Mesendoderm (in vitro differentiated cells): ENCODE results near the gene CAPN5.

ENCODE experiments used
- DNase-seq: peaks from one replicate; pipeline ENCODE4 v3.0.0; 2013
- H2AK5ac ChIP-seq: 2 replicates; pipeline ENCODE4 v1.6.1; 2013; ENCODE audit warnings: low read length, inconsistent platforms
- H2BK120ac ChIP-seq: 2 replicates; pipeline ENCODE4 v1.6.1; 2013; ENCODE audit warnings: low read depth, mild to moderate bottlenecking, low read length, moderate library complexity, mixed read lengths
- H2BK15ac ChIP-seq: replicated peaks from 2 replicates; pipeline ENCODE4 v1.6.1; 2013; ENCODE audit warnings: low read depth, mild to moderate bottlenecking, moderate library complexity
- H2BK5ac ChIP-seq: 2 replicates; pipeline ENCODE4 v1.6.1; 2013; ENCODE audit warnings: low read length, inconsistent platforms
- H3K18ac ChIP-seq: 2 replicates; pipeline ENCODE4 v1.6.1; 2013; ENCODE audit warnings: mild to moderate bottlenecking, low read length, mixed read lengths
- H3K23ac ChIP-seq: one replicate; pipeline ENCODE4 v1.6.1; 2013; ENCODE audit warnings: low read length
- H3K27ac ChIP-seq: 2 replicates; pipeline ENCODE4 v1.5.1; 2013; ENCODE audit warnings: low read depth, mild to moderate bottlenecking, inconsistent platforms, low read length, moderate library complexity
- H3K27me3 ChIP-seq: 2 replicates; pipeline ENCODE4 v1.6.1; 2013; ENCODE audit warnings: low read length, control low read depth, mild to moderate bottlenecking, inconsistent platforms; ENCODE audit not compliant: insufficient read depth, poor library complexity
- H3K36me3 ChIP-seq: 2 replicates; pipeline ENCODE4 v1.6.1; 2013; ENCODE audit warnings: low read length, inconsistent platforms; ENCODE audit not compliant: control insufficient read depth, insufficient read depth
- H3K4ac ChIP-seq: one replicate; pipeline ENCODE4 v1.6.1; 2013; ENCODE audit warnings: low read depth, mild to moderate bottlenecking, low read length, moderate library complexity
- H3K4me1 ChIP-seq: 2 replicates; pipeline ENCODE4 v1.6.1; 2013; ENCODE audit warnings: low read depth, low read length, inconsistent platforms; ENCODE audit not compliant: control insufficient read depth
- H3K4me2 ChIP-seq: 2 replicates; pipeline ENCODE4 v1.6.1; 2013; ENCODE audit warnings: low read length
- H3K4me3 ChIP-seq: 2 replicates; pipeline ENCODE4 v1.5.1; 2013; ENCODE audit warnings: mild to moderate bottlenecking, low read length
- H3K56ac ChIP-seq: one replicate; pipeline ENCODE4 v1.6.1; 2013; ENCODE audit warnings: low read length
- H3K79me1 ChIP-seq: 2 replicates; pipeline ENCODE4 v1.6.1; 2013; ENCODE audit warnings: low read length, inconsistent platforms
- H3K79me2 ChIP-seq: 2 replicates; pipeline ENCODE4 v1.6.1; 2013; ENCODE audit warnings: mild to moderate bottlenecking, low read length; ENCODE audit not compliant: control insufficient read depth, insufficient read depth
- H3K9ac ChIP-seq: 2 replicates; pipeline ENCODE4 v1.6.1; 2013; ENCODE audit warnings: low read length, inconsistent platforms
- H4K5ac ChIP-seq: one replicate; pipeline ENCODE4 v1.6.1; 2013; ENCODE audit warnings: low read length
- H4K8ac ChIP-seq: one replicate; pipeline ENCODE4 v1.6.1; 2013; ENCODE audit warnings: low read depth, mild to moderate bottlenecking, control low read depth, low read length, moderate library complexity
- WGBS: extraction: QIAGEN DNeasy Blood & Tissue Kit; methylation state at CpG from one replicate; pipeline ENCODE4 v1.1.7; 2013; ENCODE audit warnings: low lambda C conversion rate, missing lambda C conversion rate; ENCODE audit not compliant: insufficient coverage; ENCODE audit errors: extremely low coverage; 5-methylcytosine and 5-hydroxymethylcytosine counted together

Gene CAPN5

DNA sequence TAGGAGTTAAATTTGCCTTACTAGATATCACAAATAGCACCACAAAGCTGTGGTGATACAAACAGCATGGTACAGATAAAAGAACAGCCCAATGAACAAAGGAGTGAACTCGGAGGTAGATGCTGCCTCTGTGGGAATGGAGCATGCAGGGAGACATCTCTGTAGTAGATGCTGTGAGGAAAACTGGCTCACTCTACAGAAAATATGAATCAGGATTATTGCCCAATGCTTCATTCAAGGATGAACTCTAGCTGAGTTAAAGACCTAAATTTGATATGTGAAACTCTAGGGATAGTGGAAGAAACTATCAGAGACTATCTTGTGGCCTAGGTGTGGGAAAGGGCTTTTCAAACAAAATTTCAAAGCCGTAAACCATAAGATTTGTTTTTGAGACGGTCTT is 15.3 kb upstream of the CAPN5 start:
- no CpG with 5 or more reads among the region's 3 CpGs for WGBS
- no peaks in the 10 kb centered on the region for H3K27me3 ChIP-seq
- no peak overlapping the region for H2AK5ac ChIP-seq
- no peak for DNase-seq
- no peak overlapping the region for H4K5ac ChIP-seq
- H4K8ac ChIP-seq, result no peak overlapping the region
- H3K4ac ChIP-seq, result no peak overlapping the region
- H3K9ac ChIP-seq, result no peak overlapping the region
- H2BK5ac ChIP-seq, result no peak overlapping the region
- no peak overlapping the region for H3K23ac ChIP-seq
- no peak overlapping the region for H2BK15ac ChIP-seq
- H3K79me1 ChIP-seq, result no peaks in the 10 kb centered on the region
- no peak overlapping the region for H3K27ac ChIP-seq
- no peaks in the 10 kb centered on the region for H3K36me3 ChIP-seq
- no peak overlapping the region for H2BK120ac ChIP-seq
- no peaks in the 10 kb centered on the region for H3K79me2 ChIP-seq
- no peak overlapping the region for H3K4me3 ChIP-seq
- no peaks in the 10 kb centered on the region for H3K4me1 ChIP-seq
- no peak overlapping the region for H3K18ac ChIP-seq
- no peak overlapping the region for H3K56ac ChIP-seq
- H3K4me2 ChIP-seq, result no peak overlapping the region

DNA sequence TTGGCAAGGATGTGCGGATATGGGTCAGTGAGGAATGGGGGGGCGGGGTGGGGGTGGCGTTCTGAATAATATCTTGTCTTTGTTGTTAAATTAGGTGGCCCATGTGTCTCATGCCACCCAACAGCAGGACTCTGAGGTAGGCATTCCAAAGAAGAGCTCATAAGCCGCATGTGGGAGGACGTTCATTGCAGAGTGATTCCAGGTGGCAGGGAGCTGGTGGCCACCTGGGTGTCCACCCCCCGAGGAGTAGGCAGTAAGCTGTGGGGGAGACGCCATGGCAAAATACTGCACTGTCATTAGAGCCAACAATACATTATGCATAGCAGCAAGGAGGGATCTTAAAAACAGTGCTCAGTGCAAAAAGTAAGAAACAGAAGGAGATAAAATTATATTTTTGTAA is 14.3 kb upstream of the CAPN5 start:
- H2AK5ac ChIP-seq, result no peak overlapping the region
- no CpG with 5 or more reads among the region's 7 CpGs for WGBS
- no peaks in the 10 kb centered on the region for H3K36me3 ChIP-seq

DNA sequence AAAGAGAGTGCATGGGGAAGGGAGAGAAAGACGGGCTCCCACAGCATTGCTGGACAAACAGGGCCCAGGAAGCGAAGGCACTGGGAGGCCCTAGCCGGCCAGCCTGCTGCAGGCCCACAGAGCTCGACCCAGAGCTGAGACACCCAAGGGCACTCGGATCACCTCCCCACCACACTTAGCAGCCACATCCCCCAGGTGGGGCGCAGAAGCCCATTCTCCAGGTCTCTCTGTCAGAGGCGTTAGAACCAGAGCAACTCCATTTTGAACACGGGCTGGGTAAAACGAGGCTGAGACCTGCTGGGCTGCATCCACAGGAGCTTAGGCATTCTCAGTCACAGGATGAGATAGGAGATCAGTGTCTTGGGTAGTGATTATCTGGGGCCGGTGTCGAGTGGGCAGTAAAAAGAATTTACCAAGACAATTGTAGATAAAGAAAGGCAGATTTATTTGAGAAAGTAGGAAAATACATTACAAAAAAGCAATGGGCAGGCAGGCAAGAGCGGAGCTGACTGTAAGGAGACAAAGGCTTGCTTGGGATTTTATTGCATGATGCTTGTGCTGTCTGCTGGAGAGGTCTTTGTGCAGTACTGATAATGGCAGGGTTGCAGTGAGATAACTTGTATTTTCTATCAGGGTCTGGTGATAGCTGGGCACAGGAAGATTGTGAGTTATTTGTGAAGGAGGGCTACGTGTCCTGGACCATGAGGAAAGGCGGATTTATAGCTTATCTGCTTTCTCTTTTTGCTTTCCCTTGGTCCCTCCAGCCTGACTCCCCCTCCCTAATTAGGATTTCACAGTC is 13.4 kb upstream of the CAPN5 start:
- Histone ChIP-seq H3K27me3 (no peaks in the 10 kb centered on the region), H4K5ac (no peak overlapping the region), H2BK15ac (no peak overlapping the region), H2AK5ac (no peak overlapping the region), H3K27ac (no peak overlapping the region), H3K4me2 (no peak overlapping the region), H3K56ac (no peak overlapping the region), H3K4ac (no peak overlapping the region), H3K18ac (no peak overlapping the region), H3K9ac (no peak overlapping the region), H2BK5ac (no peak overlapping the region), H4K8ac (no peak overlapping the region), H3K36me3 (no peaks in the 10 kb centered on the region), H3K79me1 (no peaks in the 10 kb centered on the region), H2BK120ac (no peak overlapping the region), H3K79me2 (no peaks in the 10 kb centered on the region), H3K4me1 (no peaks in the 10 kb centered on the region), H3K23ac (no peak overlapping the region), H3K4me3 (no peak overlapping the region)
- WGBS, result no CpG with 5 or more reads among the region's 14 CpGs
- DNase-seq, result peak; percentile 32

More for the DNA sequence above, 14.3 kb upstream of the CAPN5 start:
- Histone ChIP-seq H3K56ac (no peak overlapping the region), H3K23ac (no peak overlapping the region), H4K5ac (no peak overlapping the region), H2BK5ac (no peak overlapping the region), H3K27me3 (no peaks in the 10 kb centered on the region), H3K9ac (no peak overlapping the region), H3K27ac (no peak overlapping the region), H3K18ac (no peak overlapping the region), H3K4me3 (no peak overlapping the region), H3K79me2 (no peaks in the 10 kb centered on the region), H2BK120ac (no peak overlapping the region), H3K4me1 (no peaks in the 10 kb centered on the region), H2BK15ac (no peak overlapping the region), H3K79me1 (no peaks in the 10 kb centered on the region), H3K4ac (no peak overlapping the region), H3K4me2 (no peak overlapping the region), H4K8ac (no peak overlapping the region)
- no peak for DNase-seq

DNA sequence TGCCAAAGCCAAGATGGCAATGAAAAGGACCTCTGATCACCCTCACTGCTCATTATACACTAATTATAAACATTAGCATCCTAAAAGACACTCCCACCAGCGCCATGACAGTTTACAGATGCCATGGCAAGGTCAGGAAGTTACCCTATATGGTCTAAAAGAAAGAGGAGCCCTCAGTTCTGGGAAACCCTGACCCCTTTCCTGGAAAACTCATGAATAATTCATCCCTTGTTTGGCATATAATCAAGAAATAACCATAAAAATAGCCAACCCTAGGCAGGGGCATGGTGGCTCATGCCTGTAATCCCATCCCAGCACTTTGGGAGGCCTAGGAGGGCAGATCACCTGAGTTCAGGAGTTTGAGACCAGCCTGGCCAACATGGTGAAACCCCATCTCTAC is 12.7 kb upstream of the CAPN5 start:
- Histone ChIP-seq H3K27ac (no peak overlapping the region), H3K27me3 (no peaks in the 10 kb centered on the region), H3K56ac (no peak overlapping the region), H4K8ac (no peak overlapping the region), H3K4me1 (no peaks in the 10 kb centered on the region), H2BK5ac (no peak overlapping the region), H3K4me2 (no peak overlapping the region), H3K4me3 (no peak overlapping the region), H3K79me2 (no peaks in the 10 kb centered on the region), H3K23ac (no peak overlapping the region), H4K5ac (no peak overlapping the region), H3K79me1 (no peaks in the 10 kb centered on the region), H3K9ac (no peak overlapping the region), H3K4ac (no peak overlapping the region), H3K36me3 (no peaks in the 10 kb centered on the region), H2AK5ac (no peak overlapping the region), H3K18ac (no peak overlapping the region), H2BK15ac (no peak overlapping the region), H2BK120ac (no peak overlapping the region)
- no peak for DNase-seq
- WGBS, result no CpG with 5 or more reads among the region's 1 CpG

DNA sequence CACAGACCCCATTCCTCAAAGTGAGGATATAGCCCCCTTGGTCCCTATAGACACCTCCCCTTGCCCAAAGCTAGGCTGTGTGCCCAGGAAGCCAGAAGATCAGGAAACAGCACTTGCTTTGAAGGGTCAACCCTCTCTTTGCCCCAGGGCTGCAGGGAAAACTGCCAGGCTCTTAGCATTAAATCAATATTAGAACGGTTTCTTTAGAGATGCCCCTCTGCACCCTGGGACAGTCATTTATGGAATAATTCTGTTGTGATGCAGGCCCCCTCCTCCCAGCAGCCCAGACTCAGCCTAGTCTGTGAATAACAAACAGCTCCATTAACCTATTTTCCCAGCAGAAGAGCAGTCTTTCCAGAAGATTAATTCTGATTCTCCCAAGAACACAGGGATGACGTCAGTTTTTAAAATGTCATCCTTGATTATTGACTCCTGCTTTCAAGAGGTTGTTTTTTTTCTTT is 11.6 kb upstream of the CAPN5 start:
- H3K4me1 ChIP-seq, result no peaks in the 10 kb centered on the region
- H4K8ac ChIP-seq, result no peak overlapping the region
- no peak overlapping the region for H3K4me3 ChIP-seq
- no peak overlapping the region for H2BK120ac ChIP-seq
- no peak overlapping the region for H3K23ac ChIP-seq
- H2AK5ac ChIP-seq, result no peak overlapping the region
- no peaks in the 10 kb centered on the region for H3K36me3 ChIP-seq
- no peaks in the 10 kb centered on the region for H3K79me2 ChIP-seq
- no peak overlapping the region for H2BK5ac ChIP-seq
- H3K56ac ChIP-seq, result no peak overlapping the region
- DNase-seq, result no peak
- no peak overlapping the region for H3K27ac ChIP-seq
- no peaks in the 10 kb centered on the region for H3K27me3 ChIP-seq
- H3K9ac ChIP-seq, result no peak overlapping the region
- H3K4ac ChIP-seq, result no peak overlapping the region
- H3K79me1 ChIP-seq, result no peaks in the 10 kb centered on the region
- H3K18ac ChIP-seq, result no peak overlapping the region
- H3K4me2 ChIP-seq, result no peak overlapping the region
- WGBS, result no CpG with 5 or more reads among the region's 2 CpGs
- no peak overlapping the region for H4K5ac ChIP-seq
- no peak overlapping the region for H2BK15ac ChIP-seq

DNA sequence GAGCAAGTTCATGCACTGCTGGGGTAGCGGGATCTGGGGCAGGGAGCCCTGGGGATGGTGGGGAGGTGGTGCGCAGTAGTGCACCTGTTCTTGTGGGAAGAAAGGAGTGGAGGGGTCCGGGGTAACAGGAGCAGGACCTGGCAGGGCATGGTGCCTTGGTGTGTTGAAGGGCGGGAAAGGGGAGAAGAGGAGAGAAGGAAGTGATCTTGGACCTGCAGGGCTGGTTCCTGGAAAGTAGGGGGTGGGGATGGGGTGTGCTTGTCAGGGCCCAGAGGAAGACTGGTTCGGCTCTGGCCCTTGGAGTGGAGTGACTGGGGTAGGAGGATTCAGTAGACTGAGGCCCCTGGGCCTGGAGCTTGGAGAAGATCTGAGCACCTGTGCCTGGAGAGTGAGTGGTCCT is 10.9 kb upstream of the CAPN5 start:
- H3K79me1 ChIP-seq, result no peaks in the 10 kb centered on the region
- no peaks in the 10 kb centered on the region for H3K4me1 ChIP-seq
- no peak overlapping the region for H2BK15ac ChIP-seq
- no peak overlapping the region for H4K5ac ChIP-seq
- no CpG with 5 or more reads among the region's 5 CpGs for WGBS
- no peak overlapping the region for H3K18ac ChIP-seq
- no peak overlapping the region for H2AK5ac ChIP-seq
- H3K27me3 ChIP-seq, result no peaks in the 10 kb centered on the region
- H3K79me2 ChIP-seq, result no peaks in the 10 kb centered on the region
- H3K4ac ChIP-seq, result no peak overlapping the region
- H3K23ac ChIP-seq, result no peak overlapping the region
- no peak overlapping the region for H2BK5ac ChIP-seq
- H3K4me3 ChIP-seq, result no peak overlapping the region
- no peaks in the 10 kb centered on the region for H3K36me3 ChIP-seq
- no peak overlapping the region for H3K27ac ChIP-seq
- no peak overlapping the region for H3K4me2 ChIP-seq
- no peak overlapping the region for H3K56ac ChIP-seq
- DNase-seq, result no peak
- H4K8ac ChIP-seq, result no peak overlapping the region
- H2BK120ac ChIP-seq, result no peak overlapping the region
- H3K9ac ChIP-seq, result no peak overlapping the region
